NCI-H2196 (cell line): Measurements from ENCODE around the gene ANKRD63.

Source experiments
- DNase-seq: peaks from one replicate; lab custom pipeline; 2025; ENCODE audit not compliant: unreplicated experiment; lab: John Stamatoyannopoulos, UW

ANKRD63 gene

GRCh38 chr15:40280260-40281056, 2.4 kb downstream of the ANKRD63 start:
- DNase-seq, result no peak

- DNase-seq, result peak; percentile 51
Measured at GRCh38 chr15:40279437-40280141, 3.3 kb downstream of the ANKRD63 start.

- no peak for DNase-seq
Measured at GRCh38 chr15:40278026-40278425, 4.8 kb downstream of the ANKRD63 start.

- no peak for DNase-seq
Measured at GRCh38 chr15:40277471-40277870, 5.4 kb downstream of the ANKRD63 start.

- DNase-seq, result no peak
Measured at GRCh38 chr15:40276927-40277326, 5.9 kb downstream of the ANKRD63 start.

GRCh38 chr15:40275954-40276353, 6.9 kb downstream of the ANKRD63 start:
- no peak for DNase-seq

- DNase-seq, result no peak
Measured at GRCh38 chr15:40275523-40275922, 7.3 kb downstream of the ANKRD63 start.

GRCh38 chr15:40274350-40275274, 8.3 kb downstream of the ANKRD63 start:
- peak; percentile 72 for DNase-seq

- DNase-seq, result no peak
Measured at GRCh38 chr15:40273428-40273827, 9.4 kb downstream of the ANKRD63 start.

- DNase-seq, result no peak
Measured at GRCh38 chr15:40272485-40273056, 10.3 kb downstream of the ANKRD63 start.

- no peak for DNase-seq
Measured at GRCh38 chr15:40271685-40272484, 11.0 kb downstream of the ANKRD63 start.

- no peak for DNase-seq
Measured at GRCh38 chr15:40270246-40270995, 12.4 kb downstream of the ANKRD63 start.

GRCh38 chr15:40269604-40270003, 13.3 kb downstream of the ANKRD63 start:
- DNase-seq, result no peak

GRCh38 chr15:40267670-40268069, 15.2 kb downstream of the ANKRD63 start:
- DNase-seq, result no peak

- no peak for DNase-seq
Measured at GRCh38 chr15:40266828-40267304, 16.0 kb downstream of the ANKRD63 start.

- no peak for DNase-seq
Measured at GRCh38 chr15:40265875-40266274, 17.0 kb downstream of the ANKRD63 start.

- DNase-seq, result no peak
Measured at GRCh38 chr15:40265355-40265754, 17.5 kb downstream of the ANKRD63 start.

- no peak for DNase-seq
Measured at GRCh38 chr15:40264321-40265153, 18.3 kb downstream of the ANKRD63 start.
